CD4-positive, alpha-beta T cell (primary cell): ENCODE measurements around the gene TMUB1. TPM values are rescaled to one million over a fixed set of nuclear protein-coding genes. Genes with fewer than 3 reads are reported as not detected.

Experiments
- ATAC-seq: fragments of 200-7000 bp; cut with Tn5 transposase; one replicate; pipeline ENCODE4 v1.10.0; 2022; ENCODE audit warnings: mild to moderate bottlenecking; ENCODE audit not compliant: poor library complexity
- CTCF ChIA-PET: fragments of 350-600 bp; sonication (Branson Sonifier 250); formaldehyde crosslinking; loops from one replicate; lab custom pipeline; 2021; ENCODE audit warnings: antibody characterized with exemption, inconsistent platforms; lab: Charles Lee
- POLR2A ChIA-PET: fragments of 350-600 bp; sonication (Branson Sonifier 250); formaldehyde crosslinking; loops from one replicate; lab custom pipeline; 2021; ENCODE audit warnings: antibody characterized with exemption, inconsistent platforms; lab: Charles Lee
- DNase-seq, 14 experiments: peaks; one replicate each; pipeline ENCODE4 v3.0.0-alpha.2; 2013 to 2020; ENCODE audit warnings: mixed read lengths in 2 of 14
- H3K27ac ChIP-seq, 2 donors: one replicate each; pipeline versions ENCODE4 v1.5.1 to v1.7.0; 2013; ENCODE audit warnings: low read length in 2 of 2, low read depth in 1 of 2, mild to moderate bottlenecking in 1 of 2
- H3K27me3 ChIP-seq, 2 experiments: 1 replicate in 1 of 2; 2 replicates in 1 of 2; pipeline versions ENCODE4 v1.6.1 to v1.7.0; 2013; ENCODE audit warnings: low read length in 2 of 2, control low read depth in 1 of 2, mild to moderate bottlenecking in 1 of 2, moderate library complexity in 1 of 2; ENCODE audit not compliant: insufficient read depth in 2 of 2, control insufficient read depth in 1 of 2
- H3K36me3 ChIP-seq: one replicate; pipeline ENCODE4 v1.6.1; 2013; ENCODE audit warnings: low read length, control low read depth; ENCODE audit not compliant: insufficient read depth
- H3K4me1 ChIP-seq: one replicate; pipeline ENCODE4 v1.6.1; 2013; ENCODE audit warnings: low read length, control low read depth; ENCODE audit not compliant: insufficient read depth
- H3K4me3 ChIP-seq: one replicate; pipeline ENCODE4 v1.5.1; 2013; ENCODE audit warnings: mild to moderate bottlenecking, low read length, moderate library complexity
- H3K9me3 ChIP-seq, 2 experiments: 1 replicate in 1 of 2; 2 replicates in 1 of 2; pipeline versions ENCODE4 v1.6.1 to v1.7.0; 2013; ENCODE audit warnings: low read length in 2 of 2, mild to moderate bottlenecking in 2 of 2, control low read depth in 1 of 2, moderate library complexity in 1 of 2; ENCODE audit not compliant: control insufficient read depth in 1 of 2, insufficient read depth in 1 of 2
- H3K27ac Mint-ChIP-seq: one replicate; pipeline ENCODE4 v1.8.0; 2020; ENCODE audit warnings: mixed read lengths
- H3K27me3 Mint-ChIP-seq: one replicate; pipeline ENCODE4 v1.8.0; 2021; ENCODE audit warnings: mixed read lengths
- H3K36me3 Mint-ChIP-seq: one replicate; pipeline ENCODE4 v1.8.0; 2021; ENCODE audit warnings: low read depth, mixed read lengths
- H3K4me1 Mint-ChIP-seq: one replicate; pipeline ENCODE4 v1.8.0; 2021; ENCODE audit warnings: low read depth, mixed read lengths
- H3K4me3 Mint-ChIP-seq: one replicate; pipeline ENCODE4 v1.8.0; 2020; ENCODE audit warnings: mild to moderate bottlenecking, mixed read lengths
- H3K9me3 Mint-ChIP-seq: one replicate; pipeline ENCODE4 v1.8.0; 2020; ENCODE audit warnings: mixed read lengths
- CTCF ChIP-seq: fragments of 200-600 bp; IDR thresholded peaks from one replicate; pipeline ENCODE4 v1.8.0; 2022; ENCODE audit warnings: antibody characterized with exemption, mild to moderate bottlenecking
- intact Hi-C, 2 experiments: fragments of 100-400 bp; cut with DNase I in 1 of 2; cut with micrococcal nuclease in 1 of 2; formaldehyde crosslinking; loops; one replicate each; pipeline versions ENCODE4 v1.15.1 to v1.9.0; 2023 to 2025; cut with DNase I, micrococcal nuclease
- total RNA-seq, 174 experiments: library from RNA in 2 of 174; stranded (reverse) in 2 of 174; gene quantifications; one replicate each; pipeline ENCODE4 v1.2.3 and lab custom pipeline; 2021 to 2026

Gene TMUB1
- total RNA-seq, 2 experiments from 2014 or later, result 44.5 to 46.6 TPM

- Histone ChIP-seq H3K4me1 (peaks cover 38% of the 10 kb centered on the region), H3K4me3 (peak overlapping the region; percentile 28), H3K27ac (peak overlapping the region; percentile 44 to 66), H3K27me3 (peaks cover 5 to 10% of the 10 kb centered on the region in 2 experiments), H3K9me3 (no peaks in the 10 kb centered on the region), H3K36me3 (peaks cover 12% of the 10 kb centered on the region)
- Mint-ChIP-seq H3K36me3 (peaks cover 41% of the 10 kb centered on the region), H3K27ac (peak overlapping the region; percentile 94), H3K9me3 (no peaks in the 10 kb centered on the region), H3K4me3 (peak overlapping the region; percentile 84), H3K27me3 (peaks cover 22% of the 10 kb centered on the region), H3K4me1 (peaks cover 13% of the 10 kb centered on the region)
- DNase-seq (no peak), ATAC-seq (no peak)
- no peak for TF ChIP-seq CTCF
- ChIA-PET POLR2A (interaction anchor here (1.0 kb wide), 1 partner anchor 36 kb away, joined by 3 read pairs; the partner anchor contains the start of gene FASTK), CTCF (interaction anchor here (1.4 kb wide), 2 partner anchors 7 to 88 kb away, joined by 4 read pairs; partner anchors contain the start of gene ABCB8)
- intact Hi-C loops, result no loop called here
Measured at GRCh38 chr7:151116603-151117440, 33.5 kb upstream of the TMUB1 start.

- Histone ChIP-seq H3K4me3 (no peak overlapping the region), H3K36me3 (peaks cover 12% of the 10 kb centered on the region), H3K4me1 (peaks cover 43% of the 10 kb centered on the region), H3K27me3 (peaks cover 5 to 10% of the 10 kb centered on the region in 2 experiments), H3K9me3 (no peaks in the 10 kb centered on the region), H3K27ac (no peak overlapping the region)
- intact Hi-C loops, result no loop called here
- POLR2A ChIA-PET, result interaction anchor here (0.7 to 1.1 kb wide), 2 partner anchors 88 to 102 kb away, joined by 3 read pairs; partner anchors contain the start of gene ABCB8
- peak overlapping the region; percentile 78 for H3K27ac Mint-ChIP-seq
- peaks cover 32% of the 10 kb centered on the region for H3K36me3 Mint-ChIP-seq
- H3K4me3 Mint-ChIP-seq, result peak overlapping the region; percentile 76
- H3K27me3 Mint-ChIP-seq, result peaks cover 22% of the 10 kb centered on the region
- CTCF ChIA-PET, result interaction anchor here (1.4 kb wide), 1 partner anchor 8 kb away, joined by 4 read pairs; no protein-coding TSS in a partner anchor
- no peak for TF ChIP-seq CTCF
- H3K9me3 Mint-ChIP-seq, result no peaks in the 10 kb centered on the region
- peaks cover 13% of the 10 kb centered on the region for H3K4me1 Mint-ChIP-seq
- peak; percentile 31 for ATAC-seq
- DNase-seq, result peak in 2 of 14 experiments; percentile 15 to 47
Measured at GRCh38 chr7:151115836-151116418, 32.6 kb upstream of the TMUB1 start.

- TF ChIP-seq CTCF, result no peak
- Histone ChIP-seq H3K36me3 (peaks cover 5% of the 10 kb centered on the region), H3K27me3 (peaks cover 5 to 10% of the 10 kb centered on the region in 2 experiments), H3K4me3 (no peak overlapping the region), H3K27ac (no peak overlapping the region), H3K4me1 (peaks cover 47% of the 10 kb centered on the region), H3K9me3 (no peaks in the 10 kb centered on the region)
- Mint-ChIP-seq H3K27ac (peak overlapping the region; percentile 78), H3K9me3 (no peaks in the 10 kb centered on the region), H3K4me1 (peaks cover 17% of the 10 kb centered on the region), H3K36me3 (peaks cover 26% of the 10 kb centered on the region), H3K27me3 (peaks cover 22% of the 10 kb centered on the region), H3K4me3 (peak overlapping the region; percentile 76)
- CTCF ChIA-PET, result interaction anchor here (1.4 kb wide), 1 partner anchor 9 kb away, joined by 4 read pairs; no protein-coding TSS in a partner anchor
- POLR2A ChIA-PET, result interaction anchor here (0.7 to 1.1 kb wide), 2 partner anchors 87 to 101 kb away, joined by 3 read pairs; partner anchors contain the start of gene ABCB8
- DNase-seq (peak in 6 of 14 experiments; percentile 14 to 66 (median 40)), ATAC-seq (peak; percentile 38)
- intact Hi-C loops, result no loop called here
Measured at GRCh38 chr7:151115121-151115835, 32.0 kb upstream of the TMUB1 start.
